ENCODE results near the gene LYPD6. TPM values are rescaled to one million over a fixed set of nuclear protein-coding genes. Genes with fewer than 3 reads are reported as not detected.

LYPD6 gene
- polyA plus RNA-seq, 1 donor: 1.2 TPM

DNA sequence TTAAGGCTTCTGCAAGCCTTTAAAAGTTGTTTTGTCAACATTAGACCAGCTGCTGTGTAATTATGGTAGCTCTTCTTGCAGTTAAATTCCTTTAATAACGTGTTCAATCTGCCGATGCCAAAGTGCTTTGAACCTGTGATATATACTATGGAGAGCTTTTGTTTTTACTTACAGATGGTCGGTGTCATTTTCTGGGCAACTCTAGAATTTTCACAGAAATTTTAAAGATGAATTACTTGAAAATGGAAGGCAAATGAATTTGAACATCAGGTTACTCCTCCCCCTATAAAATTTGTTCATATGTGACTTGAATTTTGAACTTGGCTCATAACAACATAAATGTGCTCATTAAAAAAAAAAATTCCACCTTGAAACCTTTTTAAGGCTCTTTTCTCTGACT, 23.0 kb downstream of the LYPD6 start:
- DNase-seq: no peak

DNA sequence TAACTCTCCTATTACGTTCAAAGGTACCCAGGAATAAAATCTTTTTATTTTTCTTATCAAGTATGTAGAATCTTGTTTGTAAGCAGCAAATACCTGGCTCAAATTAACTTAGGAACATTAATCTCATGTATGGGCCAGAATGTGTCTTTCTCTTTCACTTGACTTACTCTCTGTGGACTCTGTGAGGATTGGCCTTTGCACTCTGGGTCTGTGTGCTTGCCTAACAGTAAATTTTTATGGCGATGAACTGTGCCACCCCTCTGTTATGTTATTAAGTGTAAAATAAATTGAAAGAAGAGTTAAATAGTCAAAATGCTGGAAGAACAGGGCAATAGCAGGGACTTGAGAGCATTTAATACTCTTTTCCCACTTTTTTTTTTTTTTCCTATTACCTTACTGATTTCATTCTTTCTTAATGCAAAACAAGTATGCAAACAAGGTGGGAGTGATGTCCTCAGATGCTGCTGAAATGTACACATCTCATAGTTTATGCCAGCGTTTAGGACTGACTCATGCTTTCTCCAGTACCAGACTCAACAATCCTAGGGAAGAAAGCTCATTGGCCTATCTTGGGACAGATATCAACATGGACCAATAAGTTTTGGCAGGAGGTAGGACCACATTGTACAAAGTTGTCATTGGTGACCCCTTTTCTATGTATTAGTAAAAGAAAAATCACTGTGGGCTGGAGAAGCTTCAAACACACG, 25.5 kb downstream of the LYPD6 start:
- no peak for DNase-seq

DNA sequence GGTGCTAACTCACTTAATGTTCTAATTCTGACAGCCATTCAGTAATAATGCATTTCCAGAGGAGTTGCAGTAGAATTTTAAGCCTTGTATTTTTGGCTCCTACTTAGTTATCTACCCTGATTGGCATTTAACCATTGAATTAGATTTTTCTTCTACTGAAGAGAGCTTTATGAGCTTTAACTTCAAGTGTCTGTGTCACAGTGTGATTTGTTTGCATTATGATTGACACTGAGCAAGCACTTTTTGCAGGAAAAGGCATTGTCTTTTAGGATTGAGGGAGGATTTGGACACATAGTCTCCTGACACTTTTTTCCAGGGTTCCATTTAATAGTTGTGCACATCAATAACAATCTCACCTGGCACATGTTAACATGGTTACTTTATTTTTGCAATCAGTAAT, 26.7 kb downstream of the LYPD6 start:
- DNase-seq: no peak

DNA sequence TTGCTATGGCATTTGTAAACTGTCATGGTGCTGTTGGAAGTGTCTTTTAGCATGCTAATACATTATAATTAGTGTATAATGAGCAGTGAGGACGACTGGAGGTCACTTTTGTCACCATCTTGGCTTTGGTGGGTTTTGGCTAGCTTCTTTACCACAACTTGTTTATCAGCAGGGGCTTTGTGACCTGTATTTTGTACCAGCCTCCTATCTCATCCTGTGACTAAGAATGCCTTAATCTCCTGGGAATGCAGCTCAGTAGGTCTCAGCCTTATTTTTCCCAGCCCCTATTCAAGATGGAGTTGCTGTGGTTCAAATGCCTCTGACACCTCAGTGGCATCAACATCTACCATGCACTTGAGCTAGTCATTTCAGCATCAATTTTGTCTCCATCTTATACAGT, 29.7 kb downstream of the LYPD6 start:
- DNase-seq: no peak

DNA sequence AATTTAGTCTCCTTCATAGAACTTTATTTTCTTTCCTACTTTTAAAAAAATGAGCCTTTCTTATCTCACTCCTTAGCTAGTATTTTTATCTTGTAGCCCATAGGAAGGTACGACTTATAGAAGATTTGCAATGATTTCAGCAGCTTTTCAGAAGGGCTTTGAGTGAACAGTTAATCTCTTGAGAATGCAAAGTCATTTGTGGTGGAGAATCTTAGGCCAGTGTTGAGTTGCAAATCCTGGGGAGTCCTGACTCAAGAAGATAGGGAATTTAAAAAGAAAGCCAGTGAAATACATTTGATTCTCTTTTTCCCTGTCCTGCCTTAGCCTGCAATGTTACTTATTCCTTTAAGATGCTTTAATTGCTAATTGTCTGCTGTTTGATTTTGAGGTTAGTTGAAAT, 33.6 kb downstream of the LYPD6 start:
- no peak for DNase-seq

DNA sequence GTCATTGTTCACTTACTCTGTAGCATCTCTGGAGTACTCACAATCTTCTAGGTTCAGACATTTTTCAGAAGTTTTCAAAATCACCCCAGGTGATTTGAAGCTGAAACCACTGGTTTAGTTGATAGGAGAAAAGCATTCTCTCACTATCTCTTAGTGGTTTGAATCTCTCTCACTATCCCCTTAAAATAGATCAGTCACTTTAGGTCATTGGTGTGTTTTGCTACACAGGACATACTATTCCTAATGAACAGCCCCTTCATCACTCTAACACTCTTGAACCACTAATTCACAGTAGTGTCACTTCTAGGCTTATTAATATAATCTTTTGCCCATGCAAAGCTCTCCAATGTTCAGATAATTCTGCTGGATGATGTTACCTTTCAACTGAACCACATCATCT, 34.5 kb downstream of the LYPD6 start:
- DNase-seq: no peak

DNA sequence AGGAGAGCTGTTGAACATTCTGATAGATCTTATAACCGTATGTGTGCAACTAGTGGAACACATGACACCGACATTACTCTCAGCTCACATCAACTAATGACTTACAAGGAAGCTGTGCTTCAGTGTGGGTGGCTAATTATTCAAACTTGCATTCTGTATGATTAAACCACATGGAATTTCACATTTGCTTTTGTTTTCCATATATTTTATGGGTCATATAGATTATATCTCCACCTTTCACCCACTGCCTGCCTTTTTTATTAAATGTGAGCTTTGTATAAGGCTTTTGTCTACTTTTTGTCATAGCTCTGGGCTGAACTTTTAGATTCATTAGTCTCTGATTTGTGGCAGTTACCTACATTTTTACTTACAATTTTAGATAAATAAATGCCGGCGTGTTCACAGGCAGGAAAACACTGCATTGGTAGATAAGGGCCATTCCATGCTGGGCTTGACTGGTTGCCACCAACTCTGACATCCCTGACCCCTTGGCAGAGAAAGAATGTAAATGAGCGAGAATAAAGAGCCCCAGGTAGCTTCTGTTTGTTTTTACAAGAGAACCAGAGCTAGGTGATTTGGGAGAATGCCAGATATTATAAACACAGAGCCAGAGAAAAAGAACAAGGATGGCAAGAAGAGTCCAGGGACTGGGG, 35.7 kb downstream of the LYPD6 start:
- DNase-seq: no peak

DNA sequence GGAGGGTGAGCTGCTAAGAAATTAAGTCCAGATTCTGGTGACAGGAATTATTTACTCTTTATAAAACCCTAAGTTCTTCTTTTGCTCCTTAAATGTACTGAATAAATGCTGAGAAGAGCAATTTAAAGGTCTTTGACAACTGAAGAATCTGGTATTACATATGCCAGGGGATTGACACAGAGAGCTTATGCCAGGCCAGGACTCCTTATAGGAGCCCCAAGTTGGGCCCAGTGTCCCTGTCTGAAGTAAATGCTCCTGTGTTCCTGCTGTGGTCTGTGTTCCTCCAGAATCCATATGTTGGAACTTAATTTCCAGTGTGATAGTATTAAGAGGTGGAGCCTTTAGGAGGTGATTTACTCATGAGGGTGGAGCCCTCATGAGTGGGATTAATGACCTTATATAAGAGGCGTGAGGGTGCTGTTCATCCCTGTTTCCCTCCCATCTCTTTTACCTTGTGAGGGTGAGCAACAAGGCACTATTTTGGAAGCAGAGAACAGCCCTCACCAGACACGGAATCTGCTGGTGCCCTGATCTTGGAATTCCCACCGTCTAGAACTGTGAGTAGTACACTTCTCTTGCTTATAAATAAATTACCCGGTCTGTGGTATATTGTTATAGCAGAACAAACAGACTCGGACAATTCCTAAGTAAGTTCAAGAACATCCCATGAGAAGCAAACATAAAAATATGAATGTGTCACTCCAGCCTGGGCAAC, 39.8 kb downstream of the LYPD6 start:
- no peak for DNase-seq

DNA sequence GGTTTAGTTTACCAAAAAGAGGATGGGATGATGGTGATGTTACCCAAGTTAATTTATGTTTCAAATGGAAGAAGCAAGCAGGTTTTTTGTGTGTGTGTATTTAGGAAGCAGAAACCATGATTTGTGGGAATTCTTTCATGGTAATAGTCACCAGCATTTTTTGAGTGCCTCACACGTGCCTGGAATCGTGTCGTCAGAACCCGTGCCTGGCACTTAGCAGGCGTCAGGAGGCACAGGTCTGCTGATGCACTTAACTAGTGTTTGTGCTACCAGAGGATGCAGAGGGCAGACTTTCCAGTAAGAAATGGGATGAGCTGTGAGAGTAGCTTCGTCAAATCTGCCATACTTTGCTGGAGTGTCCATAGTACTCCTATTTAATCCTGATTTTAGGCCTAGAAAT, 41.1 kb downstream of the LYPD6 start:
- DNase-seq: no peak

DNA sequence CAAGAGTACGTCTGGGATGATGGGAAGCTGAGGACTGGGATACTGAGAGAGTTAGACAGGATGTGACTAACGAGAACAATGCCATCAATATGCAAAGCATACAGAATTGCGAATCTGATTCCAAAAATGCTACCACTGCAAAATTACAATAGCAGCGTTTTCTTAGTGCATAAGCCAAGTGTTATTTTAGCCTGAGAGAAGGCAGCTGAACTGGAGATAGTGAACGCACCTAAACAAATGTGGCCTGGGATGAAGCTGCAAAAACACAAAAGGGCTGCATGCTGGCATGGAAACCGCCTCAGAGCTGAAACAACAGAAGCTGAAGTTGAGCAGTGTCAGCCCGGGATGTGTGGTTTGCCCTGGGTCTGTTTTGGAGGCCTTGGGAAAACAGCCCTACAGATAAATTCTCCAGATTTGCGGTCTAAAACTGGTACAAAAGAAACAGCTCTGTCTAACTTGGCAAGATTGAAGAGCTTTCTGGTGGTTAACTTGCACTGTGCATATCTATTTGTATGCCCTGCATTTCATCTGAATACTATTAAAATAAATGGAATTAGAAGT, 45.5 kb downstream of the LYPD6 start:
- no peak for DNase-seq

DNA sequence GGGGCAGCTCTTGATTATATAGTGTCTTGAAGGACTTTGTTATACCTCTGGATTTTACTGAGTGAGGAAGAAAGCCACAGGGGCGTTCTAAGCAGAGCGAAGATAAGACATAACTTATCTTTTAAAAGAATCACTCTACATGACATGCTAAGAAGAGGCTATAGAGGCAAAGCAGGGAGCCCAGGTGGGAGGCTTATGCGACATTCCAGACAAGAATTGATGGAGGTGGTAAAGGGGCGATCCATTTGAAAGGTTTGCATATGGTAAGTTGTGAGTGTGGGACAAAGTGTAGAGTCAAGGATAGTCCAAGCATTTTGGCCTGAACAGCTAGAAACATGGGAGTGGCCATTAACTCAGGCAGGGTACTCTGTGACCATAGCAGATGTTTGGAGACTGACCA, 49.8 kb downstream of the LYPD6 start:
- no peak for DNase-seq

DNA sequence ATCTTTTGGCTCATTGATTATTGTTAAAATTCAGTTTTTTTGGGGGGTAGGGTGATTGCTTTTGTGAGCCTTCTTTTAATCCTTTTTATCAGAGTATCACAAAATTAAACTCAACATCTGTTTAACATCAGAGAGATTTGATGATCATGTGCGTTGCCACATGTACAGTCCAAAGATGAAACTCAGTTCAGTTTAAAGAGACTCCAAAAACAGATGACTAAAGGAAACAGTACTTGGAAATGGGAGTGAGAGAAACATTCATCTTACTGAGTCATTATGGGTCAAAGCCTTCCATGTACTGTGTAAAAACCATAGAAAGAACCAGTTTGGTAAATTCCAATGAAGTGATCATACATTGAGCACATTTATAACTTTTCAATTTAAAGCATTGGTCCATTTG, 53.0 kb downstream of the LYPD6 start:
- DNase-seq: peak; percentile 26

DNA sequence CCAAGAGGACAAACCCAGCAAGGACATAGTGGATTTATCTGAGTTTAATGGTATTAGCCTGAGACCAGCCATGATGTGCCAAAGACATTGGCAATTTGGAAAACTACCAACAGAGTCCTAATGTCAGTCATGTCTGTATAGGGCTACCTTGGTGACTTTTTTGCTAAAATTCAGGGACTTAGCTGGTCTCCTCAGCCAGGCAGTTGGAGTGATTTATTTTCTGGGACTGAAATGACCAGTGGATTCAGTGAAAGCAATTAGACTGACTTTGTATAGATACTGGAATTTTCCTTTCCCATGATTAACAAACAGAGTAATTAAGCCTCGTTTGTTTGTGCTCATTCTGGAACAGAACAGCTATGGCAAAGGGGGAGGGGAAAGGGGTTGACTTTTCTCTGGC, 55.0 kb downstream of the LYPD6 start:
- DNase-seq: no peak

DNA sequence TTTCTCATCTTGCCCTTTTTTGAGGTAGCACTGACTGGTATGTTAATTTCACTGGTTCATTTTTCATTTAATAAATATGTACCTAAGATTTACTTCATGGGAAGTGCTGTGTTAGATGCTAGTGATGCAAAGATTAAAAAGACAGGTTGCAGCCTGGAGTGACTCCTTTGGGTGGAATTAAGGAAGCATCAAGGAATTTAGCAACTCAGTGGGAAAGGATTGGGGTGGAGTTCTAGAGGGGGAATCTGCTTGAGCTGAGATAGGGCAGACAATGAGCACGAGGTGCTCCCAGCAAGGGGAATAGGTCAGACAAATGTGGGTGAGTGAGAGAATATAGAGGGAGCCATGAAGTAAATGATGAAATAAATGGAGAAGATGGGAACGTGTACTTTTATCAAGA, 57.0 kb downstream of the LYPD6 start:
- DNase-seq: no peak

DNA sequence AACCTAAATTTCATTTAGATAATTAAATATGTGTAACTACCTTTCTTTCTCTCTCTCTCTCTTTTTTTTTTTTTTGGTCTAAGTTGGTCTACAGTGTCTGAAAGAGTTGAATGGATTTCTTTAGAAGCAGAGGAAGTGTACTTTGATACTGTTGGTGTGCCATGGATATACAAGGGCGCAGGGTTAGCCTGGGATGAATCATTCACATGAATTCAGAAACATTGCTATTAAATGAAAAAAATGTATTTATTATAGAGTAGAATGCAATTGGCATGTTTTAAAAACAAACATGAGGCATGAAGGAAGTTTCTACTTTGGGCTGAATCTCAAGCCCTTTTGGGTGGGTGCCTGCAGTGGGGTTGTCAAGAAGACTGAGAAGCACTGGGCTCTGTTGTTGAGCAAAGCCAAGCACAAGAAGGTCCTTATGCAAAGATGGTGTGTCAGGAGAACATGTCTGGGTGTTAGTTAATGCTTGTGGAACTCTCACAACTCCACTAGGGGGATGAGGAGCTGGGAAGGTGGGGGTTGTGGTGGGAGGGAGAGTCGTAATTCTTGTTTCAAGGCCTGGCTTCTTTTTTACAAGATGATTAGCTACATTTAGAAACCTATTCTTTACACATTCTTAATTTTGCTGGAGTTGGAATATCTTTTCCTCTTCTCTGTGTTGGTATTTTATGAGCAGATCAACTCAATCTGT, 57.9 kb downstream of the LYPD6 start:
- DNase-seq: no peak

DNA sequence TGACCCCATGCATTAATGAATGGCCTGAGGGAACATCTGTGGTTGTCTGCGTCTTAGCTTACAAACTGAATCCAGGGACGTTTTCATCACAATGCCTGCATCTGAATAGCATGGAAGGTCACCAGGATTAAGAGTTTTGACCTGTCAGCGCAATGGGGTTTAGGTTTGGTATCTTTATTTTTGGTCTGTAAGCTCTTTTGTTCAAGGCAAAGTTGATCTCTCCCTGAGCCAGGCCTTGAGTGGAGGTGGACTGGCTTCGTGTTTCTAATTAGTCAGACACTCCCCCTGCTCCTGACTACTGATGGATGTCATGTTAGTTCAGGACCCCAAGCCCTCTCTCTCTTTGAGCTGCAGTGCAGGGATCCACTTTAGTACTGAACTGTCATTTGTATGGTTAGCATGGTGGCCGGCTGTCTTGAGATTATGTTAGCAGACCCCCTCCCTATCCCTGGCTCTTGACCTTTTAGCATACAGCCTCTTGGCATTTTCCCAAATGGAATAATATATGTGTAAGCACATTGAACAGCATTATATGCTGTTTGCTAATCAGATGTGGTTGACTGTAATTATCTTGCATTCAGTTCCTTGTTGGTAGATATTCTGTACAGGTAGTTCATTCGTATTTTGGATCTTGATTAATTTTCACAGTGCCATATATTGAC, 59.2 kb downstream of the LYPD6 start:
- no peak for DNase-seq

DNA sequence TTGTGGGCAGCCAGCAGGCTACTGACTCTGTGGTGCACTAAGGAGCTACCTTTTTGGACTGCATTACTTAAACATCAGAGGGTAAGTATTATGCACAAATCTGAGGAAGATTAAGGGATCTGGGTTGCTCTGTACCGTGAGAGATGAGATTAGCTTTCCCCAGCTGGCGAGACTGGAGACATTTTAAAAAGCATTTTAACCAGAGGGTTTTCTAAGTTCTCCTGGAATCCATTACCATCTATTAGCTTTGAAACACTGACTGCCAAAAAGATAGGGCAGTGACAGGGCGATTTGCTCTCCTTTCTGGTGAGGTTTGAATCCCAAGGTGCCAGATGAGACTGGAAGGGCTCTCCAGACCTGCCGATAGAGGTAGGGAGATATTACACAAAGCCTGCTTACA, 63.2 kb downstream of the LYPD6 start:
- no peak for DNase-seq

DNA sequence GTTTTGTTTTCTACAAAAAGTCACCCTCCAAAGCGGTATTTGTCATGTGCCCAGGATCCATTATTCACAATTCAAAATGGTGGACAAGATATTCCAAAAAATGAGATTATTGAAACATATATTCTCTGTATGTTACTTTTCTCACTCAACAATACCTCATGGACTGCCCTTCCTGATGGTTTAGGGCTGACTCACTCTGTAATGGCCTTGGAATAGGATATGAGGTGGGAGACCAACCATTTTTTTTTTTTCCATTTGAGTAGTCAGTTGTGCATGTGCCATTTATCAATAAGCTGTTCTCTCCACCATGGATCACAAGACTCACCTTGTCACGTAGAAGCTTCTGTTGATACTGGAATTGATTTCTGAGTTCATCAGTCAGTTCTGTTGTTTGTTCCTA, 64.5 kb downstream of the LYPD6 start:
- DNase-seq: no peak

DNA sequence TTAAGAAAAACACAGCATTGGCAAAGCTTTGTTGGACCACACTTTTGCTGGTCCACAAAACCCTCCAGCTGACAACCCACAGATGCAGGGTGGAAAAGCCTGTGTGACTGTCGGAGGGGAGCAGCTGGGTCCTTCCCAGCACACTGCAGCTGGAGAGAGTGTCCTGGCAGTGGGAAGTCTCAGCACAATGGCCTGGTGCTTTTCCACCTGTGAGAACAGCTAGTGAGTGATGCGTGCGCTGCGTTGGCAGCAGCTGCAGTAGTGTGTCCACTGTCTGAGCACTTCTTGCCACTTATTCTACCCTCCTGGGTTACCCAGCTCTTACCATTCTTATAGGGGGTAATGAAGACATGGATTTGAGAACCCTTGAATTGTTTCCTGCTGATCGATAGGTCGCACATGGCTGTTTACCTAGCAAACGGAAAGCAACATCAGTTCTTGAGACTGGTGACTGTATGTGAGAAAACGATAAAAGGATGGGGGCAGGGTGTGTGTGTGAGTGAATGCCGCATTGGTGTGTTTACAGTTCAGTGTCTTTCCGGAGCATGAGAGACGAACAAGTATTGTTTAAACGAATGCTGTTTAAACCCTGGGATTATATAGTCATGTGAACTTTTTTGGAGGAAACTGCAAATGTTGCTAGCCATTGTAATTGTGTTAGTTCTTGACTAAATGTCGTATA, 69.7 kb downstream of the LYPD6 start:
- DNase-seq: no peak

DNA sequence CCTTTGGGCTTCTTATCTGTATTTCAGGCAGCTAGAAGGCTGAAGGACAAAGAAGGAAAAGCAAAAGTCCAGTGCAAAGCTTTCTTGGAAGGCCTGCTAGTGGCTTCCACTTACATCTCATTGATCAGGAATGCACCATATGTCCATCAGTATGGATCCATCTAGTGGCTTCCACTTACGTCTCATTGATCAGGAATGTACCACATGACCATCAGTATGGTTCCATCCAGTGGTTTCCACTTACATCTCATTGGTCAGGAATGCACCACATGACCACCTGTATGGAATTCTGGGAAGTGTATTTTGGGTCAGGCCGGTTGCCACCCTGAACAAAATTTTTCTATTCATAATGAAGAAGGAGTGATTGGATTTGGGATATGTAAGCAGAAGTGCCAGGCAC, 70.6 kb downstream of the LYPD6 start:
- no peak for DNase-seq

DNA sequence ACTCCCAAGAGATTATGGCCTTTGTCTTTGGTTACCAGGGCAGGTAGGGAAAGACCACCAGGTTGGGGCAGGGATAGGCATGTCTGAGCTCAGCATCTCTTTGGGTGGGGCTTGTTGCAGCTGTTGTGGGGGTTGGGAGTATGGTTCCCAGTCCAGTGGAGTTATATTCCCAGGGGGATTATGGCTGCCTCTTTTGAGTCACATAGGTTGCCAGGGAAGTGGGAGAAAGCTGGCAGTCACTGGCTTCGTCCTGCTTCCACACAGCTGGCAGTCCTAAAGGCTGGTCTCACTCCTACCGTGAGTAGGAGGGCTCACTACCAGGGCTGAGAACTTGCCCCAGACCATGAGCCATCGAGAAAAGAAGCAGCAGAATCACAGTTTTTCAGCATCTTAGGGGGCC, 79.1 kb downstream of the LYPD6 start:
- no peak for DNase-seq
